GM12872 (cell line): Measurements from ENCODE around the gene ATP8A2.

Experiments used
- CTCF ChIP-seq: IDR thresholded peaks from 3 replicates; pipeline ENCODE4 v1.5.1; 2011; ENCODE audit warnings: low read depth, mild to moderate bottlenecking, low read length, moderate library complexity; ENCODE audit not compliant: insufficient read depth

The ATP8A2 gene

GRCh38 chr13:25466880-25467279 lies 95.1 kb downstream of the ATP8A2 start:
- no peak for TF ChIP-seq CTCF

GRCh38 chr13:25468325-25469168 lies 96.8 kb downstream of the ATP8A2 start:
- no peak for TF ChIP-seq CTCF

- no peak for TF ChIP-seq CTCF
Measured at GRCh38 chr13:25469169-25469525, 97.4 kb downstream of the ATP8A2 start.

- no peak for TF ChIP-seq CTCF
Measured at GRCh38 chr13:25473864-25474263, 102.1 kb downstream of the ATP8A2 start.

GRCh38 chr13:25478186-25478585 lies 106.4 kb downstream of the ATP8A2 start:
- TF ChIP-seq CTCF, result no peak

GRCh38 chr13:25489238-25489637 lies 117.5 kb downstream of the ATP8A2 start:
- TF ChIP-seq CTCF, result no peak

GRCh38 chr13:25490236-25490635 lies 118.5 kb downstream of the ATP8A2 start:
- no peak for TF ChIP-seq CTCF
